PFSK-1 (cell line): Measurements from ENCODE around the gene SLC22A12.

ENCODE experiments used
- FOXP2 ChIP-seq: optimal IDR thresholded peaks from 2 replicates; pipeline ENCODE3; 2011; ENCODE audit warnings: borderline replicate concordance, control low read depth, inconsistent platforms; ENCODE audit not compliant: insufficient read depth; ENCODE audit errors: extremely low read length, extremely low read depth
- POLR2AphosphoS5 ChIP-seq: IDR thresholded peaks from 2 replicates; pipeline ENCODE4 v1.6.1; 2012; ENCODE audit warnings: low read depth, mild to moderate bottlenecking, control low read depth, low read length, moderate library complexity
- SIN3A ChIP-seq: IDR thresholded peaks from 2 replicates; pipeline ENCODE4 v1.6.1; 2012; ENCODE audit warnings: mild to moderate bottlenecking, low read length, moderate library complexity, borderline replicate concordance; ENCODE audit not compliant: insufficient read depth
- TAF1 ChIP-seq: IDR thresholded peaks from 2 replicates; pipeline ENCODE4 v1.6.1; 2012; ENCODE audit warnings: low read length, control low read depth, borderline replicate concordance; ENCODE audit not compliant: insufficient read depth
- TF ChIP-seq, protein P1 (sequence below), 2 experiments: IDR thresholded peaks; 2 replicates each; pipeline versions ENCODE4 v1.6.1 to v1.8.0; 2011 to 2012; ENCODE audit warnings: low read depth in 2 of 2, low read length in 2 of 2, control low read depth in 1 of 2, inconsistent platforms in 1 of 2, mild to moderate bottlenecking in 1 of 2, moderate library complexity in 1 of 2; ENCODE audit not compliant: insufficient read depth in 1 of 2

SLC22A12 gene

DNA sequence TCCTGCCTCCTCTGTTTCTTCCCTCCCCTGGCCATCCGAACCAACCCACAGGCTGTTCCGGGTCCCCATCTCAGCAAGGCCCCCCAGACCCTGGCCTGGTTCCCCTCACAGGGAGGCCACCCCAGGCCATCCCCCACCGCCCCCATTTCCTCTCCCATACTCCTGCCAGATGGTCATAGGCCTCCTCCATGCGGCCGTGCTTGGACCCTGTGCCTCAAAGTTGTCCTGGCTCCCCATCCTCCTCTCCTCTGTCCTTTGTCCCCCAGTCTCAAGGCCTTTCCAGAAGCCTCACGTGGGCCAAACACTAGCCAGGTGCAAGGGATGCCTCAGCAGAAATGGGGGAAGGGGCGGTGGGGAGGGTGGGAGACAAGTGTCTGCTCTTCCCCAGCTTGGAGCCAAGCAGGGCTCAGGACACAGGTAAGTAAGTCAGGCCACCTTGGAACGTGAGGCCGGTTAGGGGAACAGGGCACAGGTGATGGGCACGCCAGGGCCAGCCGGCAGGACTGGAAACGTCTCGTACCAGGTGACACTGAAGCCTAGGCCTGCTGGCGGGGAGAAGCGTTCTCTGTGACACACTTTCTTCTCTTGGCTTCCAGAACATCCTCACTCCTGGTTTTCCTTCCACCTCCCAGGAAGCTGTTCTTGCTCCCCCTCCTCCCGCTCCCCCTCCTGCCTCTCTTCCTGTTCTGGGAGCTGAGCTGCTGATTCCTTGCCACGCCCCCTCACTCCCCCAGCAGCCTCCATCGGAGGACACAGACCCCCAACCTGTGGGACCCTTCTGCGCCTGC is 31.5 kb upstream of the SLC22A12 start:
- no peak for TF ChIP-seq TAF1
- TF ChIP-seq, protein P1, sequence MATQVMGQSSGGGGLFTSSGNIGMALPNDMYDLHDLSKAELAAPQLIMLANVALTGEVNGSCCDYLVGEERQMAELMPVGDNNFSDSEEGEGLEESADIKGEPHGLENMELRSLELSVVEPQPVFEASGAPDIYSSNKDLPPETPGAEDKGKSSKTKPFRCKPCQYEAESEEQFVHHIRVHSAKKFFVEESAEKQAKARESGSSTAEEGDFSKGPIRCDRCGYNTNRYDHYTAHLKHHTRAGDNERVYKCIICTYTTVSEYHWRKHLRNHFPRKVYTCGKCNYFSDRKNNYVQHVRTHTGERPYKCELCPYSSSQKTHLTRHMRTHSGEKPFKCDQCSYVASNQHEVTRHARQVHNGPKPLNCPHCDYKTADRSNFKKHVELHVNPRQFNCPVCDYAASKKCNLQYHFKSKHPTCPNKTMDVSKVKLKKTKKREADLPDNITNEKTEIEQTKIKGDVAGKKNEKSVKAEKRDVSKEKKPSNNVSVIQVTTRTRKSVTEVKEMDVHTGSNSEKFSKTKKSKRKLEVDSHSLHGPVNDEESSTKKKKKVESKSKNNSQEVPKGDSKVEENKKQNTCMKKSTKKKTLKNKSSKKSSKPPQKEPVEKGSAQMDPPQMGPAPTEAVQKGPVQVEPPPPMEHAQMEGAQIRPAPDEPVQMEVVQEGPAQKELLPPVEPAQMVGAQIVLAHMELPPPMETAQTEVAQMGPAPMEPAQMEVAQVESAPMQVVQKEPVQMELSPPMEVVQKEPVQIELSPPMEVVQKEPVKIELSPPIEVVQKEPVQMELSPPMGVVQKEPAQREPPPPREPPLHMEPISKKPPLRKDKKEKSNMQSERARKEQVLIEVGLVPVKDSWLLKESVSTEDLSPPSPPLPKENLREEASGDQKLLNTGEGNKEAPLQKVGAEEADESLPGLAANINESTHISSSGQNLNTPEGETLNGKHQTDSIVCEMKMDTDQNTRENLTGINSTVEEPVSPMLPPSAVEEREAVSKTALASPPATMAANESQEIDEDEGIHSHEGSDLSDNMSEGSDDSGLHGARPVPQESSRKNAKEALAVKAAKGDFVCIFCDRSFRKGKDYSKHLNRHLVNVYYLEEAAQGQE (IDR thresholded peaks at IDR 0.05; ENCODE audit: insufficient read depth in 1 of 2, low read depth in 2 of 2, low read length in 2 of 2): no peak
- TF ChIP-seq SIN3A: no peak

DNA sequence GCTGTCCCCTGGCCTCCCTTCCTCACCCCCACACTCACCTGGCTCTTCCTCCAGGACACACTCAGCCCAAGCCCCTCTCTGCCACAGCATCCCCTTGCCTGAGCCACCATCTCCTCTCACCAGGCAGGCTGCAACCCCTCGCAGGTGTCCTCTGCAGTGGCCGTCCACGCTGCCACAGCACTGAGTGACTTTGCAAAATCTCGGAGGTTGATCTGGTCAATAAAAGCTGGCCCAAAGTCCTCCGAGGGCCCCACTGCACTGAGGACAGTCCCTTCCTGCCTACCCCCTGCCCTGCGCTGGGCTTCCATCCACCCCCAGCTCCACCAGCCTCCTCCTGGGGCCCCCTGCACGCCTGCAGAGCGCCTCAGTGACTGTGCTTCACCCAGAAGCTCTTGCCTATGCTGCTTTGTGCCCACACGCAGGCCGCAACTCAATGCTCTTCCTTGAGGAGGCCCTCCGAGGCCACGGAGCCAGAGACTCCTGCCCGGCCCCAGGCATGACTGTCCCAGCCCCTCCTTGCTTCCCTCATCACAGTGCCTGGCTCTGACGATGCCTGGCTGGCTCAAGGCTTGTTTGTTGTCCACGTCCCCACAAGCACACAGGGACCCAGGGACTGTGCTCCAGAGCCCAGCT is 30.8 kb upstream of the SLC22A12 start:
- no peak for TF ChIP-seq TAF1
- no peak for TF ChIP-seq POLR2AphosphoS5
- no peak for TF ChIP-seq FOXP2
- TF ChIP-seq SIN3A: no peak
- TF ChIP-seq, protein P1 (IDR thresholded peaks at IDR 0.05; ENCODE audit: insufficient read depth in 1 of 2, low read depth in 2 of 2, low read length in 2 of 2): no peak

GRCh38 chr11:64560941-64561340 is 30.1 kb upstream of the SLC22A12 start:
- no peak for TF ChIP-seq POLR2AphosphoS5
- no peak for TF ChIP-seq SIN3A

- TF ChIP-seq TAF1: no peak
- TF ChIP-seq, protein P1 (IDR thresholded peaks at IDR 0.05; ENCODE audit: insufficient read depth in 1 of 2, low read depth in 2 of 2, low read length in 2 of 2): no peak
- no peak for TF ChIP-seq POLR2AphosphoS5
These were observed 28.9 kb upstream of the SLC22A12 start for GRCh38 chr11:64561984-64562722.

DNA sequence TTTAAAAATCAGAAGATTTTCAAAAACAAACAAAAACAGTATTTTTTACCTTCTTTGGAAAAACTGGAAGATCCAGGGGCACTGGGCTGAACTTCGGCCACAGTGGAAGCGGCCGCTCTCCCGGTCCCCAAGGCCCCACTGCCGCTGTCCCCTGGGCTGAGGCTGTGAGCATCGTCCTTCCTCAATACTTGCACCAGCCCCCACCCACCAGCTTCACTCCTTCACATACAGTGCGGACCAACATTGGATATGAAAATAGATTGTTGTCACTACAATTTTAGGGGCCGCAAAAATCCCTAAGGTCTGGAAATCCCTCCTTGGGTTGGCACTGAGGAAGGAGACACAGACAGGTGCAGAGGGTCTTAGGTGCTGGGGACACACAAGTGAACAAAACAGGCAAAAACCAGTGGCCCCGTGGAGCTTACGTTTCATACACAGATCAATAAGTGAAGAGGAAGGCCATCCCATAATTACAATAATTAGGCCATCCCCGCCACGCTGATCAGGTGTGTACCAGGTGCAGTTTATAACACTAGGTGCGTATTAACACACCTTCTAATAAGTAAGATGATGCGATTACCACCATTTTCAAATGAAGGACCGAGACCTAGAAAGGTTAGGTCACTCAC is 28.2 kb upstream of the SLC22A12 start:
- TF ChIP-seq POLR2AphosphoS5 (no peak), TAF1 (no peak), FOXP2 (no peak), SIN3A (no peak)
- TF ChIP-seq, protein P1 (IDR thresholded peaks at IDR 0.05; ENCODE audit: insufficient read depth in 1 of 2, low read depth in 2 of 2, low read length in 2 of 2): no peak
